Mesendoderm (in vitro differentiated cells): ENCODE data around the gene GAA.

ENCODE experiments used
- DNase-seq: peaks from one replicate; pipeline ENCODE4 v3.0.0; 2013
- H2AK5ac ChIP-seq: 2 replicates; pipeline ENCODE4 v1.6.1; 2013; ENCODE audit warnings: low read length, inconsistent platforms
- H2BK120ac ChIP-seq: 2 replicates; pipeline ENCODE4 v1.6.1; 2013; ENCODE audit warnings: low read depth, mild to moderate bottlenecking, low read length, moderate library complexity, mixed read lengths
- H2BK15ac ChIP-seq: replicated peaks from 2 replicates; pipeline ENCODE4 v1.6.1; 2013; ENCODE audit warnings: low read depth, mild to moderate bottlenecking, moderate library complexity
- H2BK5ac ChIP-seq: 2 replicates; pipeline ENCODE4 v1.6.1; 2013; ENCODE audit warnings: low read length, inconsistent platforms
- H3K18ac ChIP-seq: 2 replicates; pipeline ENCODE4 v1.6.1; 2013; ENCODE audit warnings: mild to moderate bottlenecking, low read length, mixed read lengths
- H3K23ac ChIP-seq: one replicate; pipeline ENCODE4 v1.6.1; 2013; ENCODE audit warnings: low read length
- H3K27ac ChIP-seq: 2 replicates; pipeline ENCODE4 v1.5.1; 2013; ENCODE audit warnings: low read depth, mild to moderate bottlenecking, inconsistent platforms, low read length, moderate library complexity
- H3K27me3 ChIP-seq: 2 replicates; pipeline ENCODE4 v1.6.1; 2013; ENCODE audit warnings: low read length, control low read depth, mild to moderate bottlenecking, inconsistent platforms; ENCODE audit not compliant: insufficient read depth, poor library complexity
- H3K36me3 ChIP-seq: 2 replicates; pipeline ENCODE4 v1.6.1; 2013; ENCODE audit warnings: low read length, inconsistent platforms; ENCODE audit not compliant: control insufficient read depth, insufficient read depth
- H3K4ac ChIP-seq: one replicate; pipeline ENCODE4 v1.6.1; 2013; ENCODE audit warnings: low read depth, mild to moderate bottlenecking, low read length, moderate library complexity
- H3K4me1 ChIP-seq: 2 replicates; pipeline ENCODE4 v1.6.1; 2013; ENCODE audit warnings: low read depth, low read length, inconsistent platforms; ENCODE audit not compliant: control insufficient read depth
- H3K4me2 ChIP-seq: 2 replicates; pipeline ENCODE4 v1.6.1; 2013; ENCODE audit warnings: low read length
- H3K4me3 ChIP-seq: 2 replicates; pipeline ENCODE4 v1.5.1; 2013; ENCODE audit warnings: mild to moderate bottlenecking, low read length
- H3K56ac ChIP-seq: one replicate; pipeline ENCODE4 v1.6.1; 2013; ENCODE audit warnings: low read length
- H3K79me1 ChIP-seq: 2 replicates; pipeline ENCODE4 v1.6.1; 2013; ENCODE audit warnings: low read length, inconsistent platforms
- H3K79me2 ChIP-seq: 2 replicates; pipeline ENCODE4 v1.6.1; 2013; ENCODE audit warnings: mild to moderate bottlenecking, low read length; ENCODE audit not compliant: control insufficient read depth, insufficient read depth
- H3K9ac ChIP-seq: 2 replicates; pipeline ENCODE4 v1.6.1; 2013; ENCODE audit warnings: low read length, inconsistent platforms
- H4K5ac ChIP-seq: one replicate; pipeline ENCODE4 v1.6.1; 2013; ENCODE audit warnings: low read length
- H4K8ac ChIP-seq: one replicate; pipeline ENCODE4 v1.6.1; 2013; ENCODE audit warnings: low read depth, mild to moderate bottlenecking, control low read depth, low read length, moderate library complexity
- WGBS: extraction: QIAGEN DNeasy Blood & Tissue Kit; methylation state at CpG from one replicate; pipeline ENCODE4 v1.1.7; 2013; ENCODE audit warnings: low lambda C conversion rate, missing lambda C conversion rate; ENCODE audit not compliant: insufficient coverage; ENCODE audit errors: extremely low coverage; 5-methylcytosine and 5-hydroxymethylcytosine counted together

The GAA gene

DNA sequence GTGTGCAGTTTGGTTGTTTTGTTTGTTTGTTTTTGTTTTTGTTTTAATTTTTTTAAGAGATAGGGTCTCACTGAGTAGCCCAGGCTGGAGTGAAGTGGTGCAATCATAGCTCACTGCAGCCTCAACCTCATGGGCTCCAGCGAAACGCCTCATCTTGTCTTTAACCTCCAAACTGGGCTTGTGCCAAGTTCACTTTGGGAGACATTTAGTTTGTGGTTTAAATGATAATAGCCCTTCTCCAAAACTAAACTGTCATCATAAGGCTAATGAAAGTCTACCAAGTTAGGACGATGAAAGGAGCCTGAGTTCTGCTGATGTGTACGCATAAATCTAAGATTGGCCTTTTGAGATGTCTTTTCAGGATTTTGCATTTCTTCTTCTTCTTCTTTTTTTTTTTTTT is 62.0 kb downstream of the GAA start:
- H3K56ac ChIP-seq, result no peak overlapping the region
- H3K18ac ChIP-seq, result no peak overlapping the region
- H2BK5ac ChIP-seq, result no peak overlapping the region
- no peak overlapping the region for H3K4me2 ChIP-seq
- H3K4me3 ChIP-seq, result no peak overlapping the region
- no peak overlapping the region for H2AK5ac ChIP-seq
- no peak overlapping the region for H3K23ac ChIP-seq
- DNase-seq, result no peak
- H3K27me3 ChIP-seq, result no peaks in the 10 kb centered on the region
- WGBS, result no CpG with 5 or more reads among the region's 4 CpGs
- no peak overlapping the region for H3K4ac ChIP-seq
- no peak overlapping the region for H2BK15ac ChIP-seq
- H4K8ac ChIP-seq, result no peak overlapping the region
- no peaks in the 10 kb centered on the region for H3K79me2 ChIP-seq
- no peak overlapping the region for H2BK120ac ChIP-seq
- peaks cover 7% of the 10 kb centered on the region for H3K4me1 ChIP-seq
- H4K5ac ChIP-seq, result no peak overlapping the region
- no peaks in the 10 kb centered on the region for H3K79me1 ChIP-seq
- no peak overlapping the region for H3K27ac ChIP-seq
- H3K9ac ChIP-seq, result no peak overlapping the region
- no peaks in the 10 kb centered on the region for H3K36me3 ChIP-seq

DNA sequence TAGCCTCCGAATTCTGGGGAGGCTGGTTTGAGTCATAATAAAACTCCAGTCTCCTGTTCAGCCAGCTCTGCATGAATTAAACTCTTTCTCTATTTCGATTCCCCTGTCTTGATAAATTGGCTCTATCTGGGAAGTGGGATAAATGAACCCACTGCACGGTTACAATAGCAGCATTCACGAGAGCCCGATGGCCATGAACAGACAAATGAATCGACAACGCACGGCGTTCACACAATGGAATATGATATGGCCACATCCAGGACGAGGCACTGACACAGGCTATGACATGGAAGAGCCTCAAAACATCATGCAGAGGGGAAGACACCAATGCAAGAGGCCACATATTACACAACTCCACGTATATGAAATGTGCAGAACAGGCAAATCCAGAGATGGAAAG is 62.8 kb downstream of the GAA start:
- Histone ChIP-seq H2BK5ac (no peak overlapping the region), H3K79me2 (no peaks in the 10 kb centered on the region), H4K5ac (no peak overlapping the region), H3K36me3 (no peaks in the 10 kb centered on the region), H3K79me1 (no peaks in the 10 kb centered on the region), H3K27me3 (no peaks in the 10 kb centered on the region), H3K23ac (no peak overlapping the region), H3K18ac (no peak overlapping the region), H3K4me1 (peaks cover 7% of the 10 kb centered on the region), H3K4me2 (no peak overlapping the region), H3K4me3 (no peak overlapping the region), H2BK120ac (no peak overlapping the region), H3K4ac (no peak overlapping the region), H3K9ac (no peak overlapping the region), H3K56ac (no peak overlapping the region), H4K8ac (no peak overlapping the region), H2AK5ac (no peak overlapping the region), H2BK15ac (no peak overlapping the region), H3K27ac (no peak overlapping the region)
- no peak for DNase-seq
- no CpG with 5 or more reads among the region's 11 CpGs for WGBS

DNA sequence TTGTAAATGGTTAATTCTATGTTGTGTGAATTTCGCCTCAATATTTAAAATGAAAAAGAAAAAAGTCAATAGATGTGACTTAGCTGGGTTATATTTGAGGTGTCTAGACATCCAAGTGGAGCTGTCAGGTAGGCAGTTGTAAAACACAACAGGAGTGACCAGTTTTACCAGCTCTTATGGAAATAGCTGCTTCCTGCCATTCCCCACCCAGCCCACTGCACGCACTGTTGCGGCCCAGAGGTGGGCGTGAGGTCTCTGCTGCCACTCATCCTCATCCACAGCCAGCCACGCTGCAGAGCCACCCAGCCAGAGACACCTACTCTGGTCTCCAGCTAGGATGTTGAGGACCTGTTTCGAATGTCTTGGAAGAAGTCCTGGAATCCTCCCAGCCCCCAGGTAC is 65.1 kb downstream of the GAA start:
- no peak overlapping the region for H3K23ac ChIP-seq
- no peak overlapping the region for H2BK15ac ChIP-seq
- no peak overlapping the region for H4K8ac ChIP-seq
- no peaks in the 10 kb centered on the region for H3K27me3 ChIP-seq
- no peak overlapping the region for H3K27ac ChIP-seq
- no peak overlapping the region for H3K9ac ChIP-seq
- H3K4ac ChIP-seq, result no peak overlapping the region
- H3K4me2 ChIP-seq, result no peak overlapping the region
- no peak overlapping the region for H3K18ac ChIP-seq
- no peak overlapping the region for H2AK5ac ChIP-seq
- H3K4me3 ChIP-seq, result no peak overlapping the region
- H2BK5ac ChIP-seq, result no peak overlapping the region
- no peak overlapping the region for H3K56ac ChIP-seq
- DNase-seq, result no peak
- no peaks in the 10 kb centered on the region for H3K79me2 ChIP-seq
- no peaks in the 10 kb centered on the region for H3K79me1 ChIP-seq
- no peaks in the 10 kb centered on the region for H3K4me1 ChIP-seq
- no peak overlapping the region for H2BK120ac ChIP-seq
- WGBS, result no CpG with 5 or more reads among the region's 6 CpGs
- H4K5ac ChIP-seq, result no peak overlapping the region
- no peaks in the 10 kb centered on the region for H3K36me3 ChIP-seq

DNA sequence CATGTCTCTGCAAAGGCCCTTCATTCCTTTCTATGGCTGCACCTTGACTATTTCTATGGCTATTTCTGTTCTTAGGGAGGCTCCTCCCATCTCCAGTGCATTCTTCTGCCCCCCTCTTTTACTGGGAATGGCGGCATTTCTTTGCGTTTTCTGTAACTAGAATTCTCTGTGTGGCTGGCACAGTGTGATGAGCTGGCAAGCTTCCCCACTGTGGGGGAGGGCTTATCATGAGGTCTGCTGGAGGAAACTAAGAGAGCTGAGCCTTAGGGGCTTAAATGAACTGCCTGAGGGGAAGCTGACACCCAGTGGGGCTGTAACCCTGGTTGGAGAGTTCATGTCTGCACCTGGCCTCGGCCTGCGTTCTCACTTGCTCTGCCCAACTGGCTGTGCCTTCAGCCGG is 67.0 kb downstream of the GAA start:
- H4K5ac ChIP-seq, result no peak overlapping the region
- H3K23ac ChIP-seq, result no peak overlapping the region
- no peak overlapping the region for H3K4me3 ChIP-seq
- H3K4me2 ChIP-seq, result no peak overlapping the region
- no peaks in the 10 kb centered on the region for H3K36me3 ChIP-seq
- H3K56ac ChIP-seq, result no peak overlapping the region
- H3K4me1 ChIP-seq, result no peaks in the 10 kb centered on the region
- no peak overlapping the region for H2BK5ac ChIP-seq
- no peak overlapping the region for H3K9ac ChIP-seq
- no peak overlapping the region for H4K8ac ChIP-seq
- no peak overlapping the region for H2AK5ac ChIP-seq
- no peak overlapping the region for H2BK15ac ChIP-seq
- no peak overlapping the region for H3K18ac ChIP-seq
- no peak for DNase-seq
- no peaks in the 10 kb centered on the region for H3K79me1 ChIP-seq
- no peaks in the 10 kb centered on the region for H3K27me3 ChIP-seq
- no peak overlapping the region for H3K27ac ChIP-seq
- no peaks in the 10 kb centered on the region for H3K79me2 ChIP-seq
- no CpG with 5 or more reads among the region's 5 CpGs for WGBS
- no peak overlapping the region for H2BK120ac ChIP-seq
- H3K4ac ChIP-seq, result no peak overlapping the region

DNA sequence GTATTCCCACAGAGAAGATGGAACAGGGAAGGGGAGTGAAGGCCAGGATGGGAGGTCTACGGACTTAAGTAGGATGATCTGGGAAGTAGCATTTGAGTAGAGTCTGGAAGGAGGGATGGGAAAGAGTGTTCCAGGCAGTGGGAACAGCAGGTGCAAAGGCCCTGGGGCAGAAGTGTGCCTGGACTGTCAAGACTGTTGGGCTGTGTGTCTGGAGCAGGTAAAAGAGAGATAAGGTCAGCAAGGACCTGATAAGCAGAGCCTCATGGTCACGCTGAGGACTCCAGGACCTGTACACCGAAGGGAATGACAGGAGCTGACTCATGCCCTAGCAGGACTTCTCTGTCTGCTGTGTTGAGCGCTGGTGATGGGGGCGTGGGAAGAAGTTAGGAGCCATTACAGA is 67.7 kb downstream of the GAA start:
- no CpG with 5 or more reads among the region's 5 CpGs for WGBS
- Histone ChIP-seq H2BK120ac (no peak overlapping the region), H4K5ac (no peak overlapping the region), H3K79me2 (no peaks in the 10 kb centered on the region), H3K9ac (no peak overlapping the region), H3K27me3 (no peaks in the 10 kb centered on the region), H3K18ac (no peak overlapping the region), H3K4me1 (no peaks in the 10 kb centered on the region), H2BK5ac (no peak overlapping the region), H3K4ac (no peak overlapping the region), H4K8ac (no peak overlapping the region), H3K56ac (no peak overlapping the region), H2BK15ac (no peak overlapping the region), H3K4me2 (no peak overlapping the region), H2AK5ac (no peak overlapping the region), H3K79me1 (no peaks in the 10 kb centered on the region), H3K36me3 (no peaks in the 10 kb centered on the region), H3K4me3 (no peak overlapping the region), H3K27ac (no peak overlapping the region), H3K23ac (no peak overlapping the region)
- no peak for DNase-seq
